Motor neuron (in vitro differentiated cells): ENCODE measurements around the gene PYY. TPM values are rescaled to one million over a fixed set of nuclear protein-coding genes. Genes with fewer than 3 reads are reported as not detected.
"Not testable (repeated sequence)": the region's sequence is repeated elsewhere in the genome, so short reads cannot be mapped to it uniquely, and the experiment has no call there.

Experiments
- ATAC-seq, 8 experiments: fragments of 200-7000 bp; cut with Tn5 transposase; replicated peaks in 6 of 8; 2 replicates each; pipeline ENCODE4 v1.8.0; 2021; ENCODE audit warnings: mild to moderate bottlenecking in 8 of 8, moderate library complexity in 8 of 8
- H3K27ac ChIP-seq, 2 donors: fragments of 250-450 bp; sonication (Bioruptor Pico); 2 replicates each; pipeline ENCODE4 v1.9.0; 2021; ENCODE audit warnings: antibody characterized with exemption in 2 of 2, mild to moderate bottlenecking in 2 of 2, moderate library complexity in 1 of 2
- H3K4me1 ChIP-seq, 2 donors: fragments of 250-450 bp; sonication (Bioruptor Pico); replicated peaks in 1 of 2; 2 replicates each; pipeline ENCODE4 v1.6.1; 2021; ENCODE audit warnings: antibody characterized with exemption in 2 of 2, mild to moderate bottlenecking in 2 of 2, moderate library complexity in 1 of 2
- H3K4me3 ChIP-seq, 5 donors: fragments of 250-450 bp; sonication (Bioruptor Pico); 2 replicates each; pipeline ENCODE4 v1.9.0; 2021; ENCODE audit warnings: antibody characterized with exemption in 5 of 5, mild to moderate bottlenecking in 5 of 5, moderate library complexity in 4 of 5
- WGBS, 10 experiments: fragments of 450-650 bp; shearing (Covaris generic); methylation state at CpG; one replicate each; pipeline ENCODE4 v1.0.0; 2022; 5-methylcytosine and 5-hydroxymethylcytosine counted together
- in situ Hi-C, 9 experiments: fragments of 400-800 bp; cut with MboI; loops; one replicate each; pipeline ENCODE4 v1.15.0; 2021; ENCODE audit warnings: low sequenced_read_pairs in 9 of 9, low pct_unique_long_range_greater_than_20kb in 2 of 9; ENCODE audit not compliant: unreplicated experiment in 9 of 9
- total RNA-seq, 8 experiments: library from RNA; unstranded; fragments of 300-600 nt; gene quantifications; 2 replicates each; pipeline versions ENCODE4 v1.2.3 to v1.2.4, GENCODE V29; 2022

The PYY gene
- total RNA-seq, 8 experiments from 2014 or later: 0.27 to 2.8 (median 0.47) TPM; not detected in 5

GRCh38 chr17:43974382-43975266 is 20.9 kb upstream of the PYY start:
- Histone ChIP-seq H3K4me1 (peaks cover 8 to 9% of the 10 kb centered on the region in 2 donors), H3K4me3 (no peak overlapping the region), H3K27ac (no peak overlapping the region)
- WGBS, 10 experiments: 0 to 74% (median 46%) methylated on average over 4 to 11 of the region's 14 CpGs; no CpG with 5 or more reads in 1 of the 10 experiments
- in situ Hi-C loops: no loop called here
- peak in 1 of 8 experiments; percentile 16 for ATAC-seq

- ATAC-seq, H3K27ac ChIP-seq, H3K4me3 ChIP-seq, H3K4me1 ChIP-seq, in situ Hi-C loops: not testable (repeated sequence)
- 58 to 97% (median 81%) methylated on average over 2 to 20 of the region's 22 CpGs; no CpG with 5 or more reads in 1 of the 10 experiments for WGBS, 10 experiments
Measured at GRCh38 chr17:43972444-43973212, 18.9 kb upstream of the PYY start.

DNA sequence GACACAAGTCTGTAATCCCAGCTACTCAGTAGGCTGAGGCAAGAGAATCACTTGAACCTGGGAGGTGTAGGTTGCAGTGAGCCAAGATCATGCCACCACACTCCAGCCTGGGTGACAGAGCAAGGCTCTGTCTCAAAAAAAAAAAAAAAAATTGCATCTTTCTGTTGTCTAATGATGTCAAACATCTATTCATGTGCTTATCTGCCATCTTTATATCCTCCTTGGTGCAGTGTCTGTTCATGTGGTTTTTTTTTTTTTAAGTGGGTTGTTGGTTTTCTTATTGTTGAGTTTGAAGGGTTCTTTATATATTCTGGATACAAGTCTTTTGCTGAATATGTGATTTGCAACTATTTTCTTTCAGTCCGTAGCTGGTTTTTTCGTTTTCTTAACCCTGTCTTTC is 17.7 kb upstream of the PYY start:
- H3K4me3 ChIP-seq, ATAC-seq, in situ Hi-C loops, H3K27ac ChIP-seq, H3K4me1 ChIP-seq: not testable (repeated sequence)
- 32 to 80% (median 45%) methylated on average over 1 to 2 of the region's 2 CpGs; no CpG with 5 or more reads in 1 of the 10 experiments for WGBS, 10 experiments

- peak in 1 of 8 experiments; percentile 49 for ATAC-seq
- H3K4me3 ChIP-seq: no peak overlapping the region
- peaks cover 4 to 9% of the 10 kb centered on the region in 2 donors for H3K4me1 ChIP-seq
- 7 to 100% (median 79%) methylated on average over 1 to 4 of the region's 4 CpGs; no CpG with 5 or more reads in 1 of the 10 experiments for WGBS, 10 experiments
- in situ Hi-C loops: no loop called here
- no peak overlapping the region for H3K27ac ChIP-seq
Measured at GRCh38 chr17:43970366-43970765, 16.6 kb upstream of the PYY start.

- Histone ChIP-seq H3K27ac (no peak overlapping the region), H3K4me3 (no peak overlapping the region), H3K4me1 (no peaks in the 10 kb centered on the region)
- ATAC-seq: peak in 2 of 8 experiments; percentile 46 to 68
- 0 to 90% (median 70%) methylated on average over 1 to 8 of the region's 9 CpGs; no CpG with 5 or more reads in 1 of the 10 experiments for WGBS, 10 experiments
- in situ Hi-C loops: no loop called here
Measured at GRCh38 chr17:43967251-43967875, 13.6 kb upstream of the PYY start.

- no peak overlapping the region for H3K27ac ChIP-seq
- in situ Hi-C loops: no loop called here
- ATAC-seq: no peak
- H3K4me3 ChIP-seq: no peak overlapping the region
- H3K4me1 ChIP-seq: no peaks in the 10 kb centered on the region
- 70 to 100% (median 85%) methylated on average over 1 to 3 of the region's 3 CpGs; no CpG with 5 or more reads in 4 of the 10 experiments for WGBS, 10 experiments
Measured at GRCh38 chr17:43966276-43966675, 12.5 kb upstream of the PYY start.

DNA sequence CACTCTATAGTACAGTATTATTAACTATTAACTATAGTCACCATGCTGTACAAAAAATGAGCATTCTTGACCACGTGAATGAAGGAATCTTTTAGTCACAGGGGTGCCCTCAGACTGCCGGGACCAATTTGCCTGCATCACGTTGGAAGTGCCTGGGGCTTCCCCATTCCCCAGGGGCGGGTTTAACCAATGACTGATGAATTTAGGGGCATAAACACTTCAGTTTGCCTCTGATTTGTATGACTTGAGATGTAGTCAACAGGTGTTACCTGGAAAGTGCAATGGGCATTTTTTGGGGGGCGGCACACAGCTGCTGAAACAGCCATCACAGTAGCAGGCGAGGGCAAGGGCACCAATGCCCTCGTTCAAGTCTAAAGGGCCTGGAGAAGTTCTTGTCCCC is 8.7 kb upstream of the PYY start:
- no peak overlapping the region for H3K27ac ChIP-seq
- H3K4me3 ChIP-seq: no peak overlapping the region
- in situ Hi-C loops: no loop called here
- no peaks in the 10 kb centered on the region for H3K4me1 ChIP-seq
- peak in 1 of 8 experiments; percentile 16 for ATAC-seq
- 17 to 100% (median 58%) methylated on average over 1 to 7 of the region's 7 CpGs; no CpG with 5 or more reads in 3 of the 10 experiments for WGBS, 10 experiments

DNA sequence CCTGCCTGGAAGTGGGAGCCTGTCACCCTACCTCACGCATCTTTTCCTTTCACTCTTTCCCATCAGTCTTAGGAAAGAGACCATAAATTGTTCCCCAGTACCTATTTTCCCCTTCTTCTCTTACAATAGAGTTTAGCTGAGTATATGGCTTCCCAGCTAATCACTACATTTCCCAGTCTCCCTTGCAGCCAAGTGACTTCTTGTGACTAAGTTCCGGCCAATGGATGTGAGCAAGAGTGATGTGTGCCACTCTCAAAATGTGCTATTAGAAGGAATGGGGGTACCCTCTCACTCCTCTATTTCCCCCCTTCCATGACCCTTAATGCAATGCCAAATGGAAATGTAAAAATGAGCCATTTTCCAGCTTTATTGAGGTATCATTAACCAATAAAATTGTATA is 8.2 kb upstream of the PYY start:
- Histone ChIP-seq H3K4me3 (no peak overlapping the region), H3K4me1 (no peaks in the 10 kb centered on the region), H3K27ac (no peak overlapping the region)
- WGBS, 10 experiments: 60 to 100% (median 80%) methylated on average over 1 to 2 of the region's 2 CpGs; no CpG with 5 or more reads in 2 of the 10 experiments
- ATAC-seq: no peak
- in situ Hi-C loops: no loop called here

- in situ Hi-C loops, H3K4me3 ChIP-seq, ATAC-seq, H3K27ac ChIP-seq, H3K4me1 ChIP-seq: not testable (repeated sequence)
- WGBS, 10 experiments: 33 to 100% (median 83%) methylated on average over 1 to 5 of the region's 6 CpGs; no CpG with 5 or more reads in 1 of the 10 experiments
Measured at GRCh38 chr17:43961292-43961691, 7.6 kb upstream of the PYY start.

- H3K27ac ChIP-seq: no peak overlapping the region
- in situ Hi-C loops: no loop called here
- ATAC-seq: no peak
- H3K4me1 ChIP-seq: no peaks in the 10 kb centered on the region
- 0 to 88% (median 40%) methylated on average over 1 to 2 of the region's 2 CpGs for WGBS, 10 experiments
- no peak overlapping the region for H3K4me3 ChIP-seq
Measured at GRCh38 chr17:43958748-43959352, 5.1 kb upstream of the PYY start.

DNA sequence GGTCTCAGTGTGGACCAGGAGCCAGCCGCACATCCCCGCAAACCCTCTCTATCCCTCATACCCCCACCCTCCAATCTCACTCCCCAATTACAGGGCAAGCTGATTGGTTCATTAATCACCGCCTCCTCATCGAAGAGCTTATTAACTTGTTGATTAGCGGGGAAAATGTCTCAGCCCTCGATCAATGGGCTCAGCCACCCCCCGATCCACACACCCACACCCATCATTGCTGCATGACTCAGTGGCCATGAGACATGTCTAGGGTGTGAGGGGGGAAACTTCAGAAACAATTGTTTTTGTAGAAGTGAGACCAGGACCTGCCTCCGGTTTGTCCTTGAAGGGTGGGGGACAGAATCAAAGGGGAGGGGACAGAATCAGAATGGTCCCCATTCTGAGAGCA is 2.5 kb upstream of the PYY start:
- peaks cover 0 to 3% of the 10 kb centered on the region in 2 donors for H3K4me1 ChIP-seq
- 20% methylated on average over 1 of the region's 8 CpGs; no CpG with 5 or more reads in 9 of the 10 experiments for WGBS, 10 experiments
- ATAC-seq: no peak
- H3K4me3 ChIP-seq: no peak overlapping the region
- in situ Hi-C loops: no loop called here
- H3K27ac ChIP-seq: no peak overlapping the region
